AG04450 (cell line): ENCODE results near the gene GJA10. TPM values are rescaled to one million over a fixed set of nuclear protein-coding genes. Genes with fewer than 3 reads are reported as not detected.
"Not testable (repeated sequence)": the region's sequence is repeated elsewhere in the genome, so short reads cannot be mapped to it uniquely, and the experiment has no call there.

Experiments used
- CTCF ChIA-PET: fragments of 300-600, 350-600 bp; formaldehyde crosslinking; extraction: SDS; loops from one replicate; lab custom pipeline; 2022; ENCODE audit warnings: antibody characterized with exemption, inconsistent platforms; lab: Charles Lee
- POLR2A ChIA-PET: fragments of 350-600 bp; formaldehyde crosslinking; extraction: SDS; loops from one replicate; lab custom pipeline; 2021; ENCODE audit warnings: antibody characterized with exemption, inconsistent platforms; lab: Yijun Ruan, JAX
- DNase-seq: peaks from one replicate; pipeline ENCODE4 v3.0.0-alpha.2; 2011; ENCODE audit warnings: low read depth, low spot score
- H3K27ac ChIP-seq: one replicate; pipeline ENCODE4 v1.5.1; 2012; ENCODE audit warnings: low read depth, low read length, control low read depth
- H3K27me3 ChIP-seq: one replicate; pipeline ENCODE4 v1.6.0; 2012; ENCODE audit warnings: low read length; ENCODE audit not compliant: control insufficient read depth, insufficient read depth
- H3K4me3 ChIP-seq: 2 replicates; pipeline ENCODE4 v1.5.1; 2011; ENCODE audit warnings: mild to moderate bottlenecking, low read depth, low read length, control low read depth
- H3K9me3 ChIP-seq: 2 replicates; pipeline ENCODE4 v1.5.1; 2012; ENCODE audit warnings: low read length; ENCODE audit not compliant: control insufficient read depth, insufficient read depth
- CTCF ChIP-seq: IDR thresholded peaks from 2 replicates; pipeline ENCODE4 v1.5.1; 2011; ENCODE audit warnings: low read depth, low read length, control low read depth, inconsistent platforms
- polyA minus RNA-seq: library from RNA; depleted of rRNA, polyadenylated mRNA; stranded (reverse); fragments of >200 nt; gene quantifications from 2 replicates; pipeline ENCODE4 v1.2.3, GENCODE V29; 2011; rRNA and poly(A)+ RNA removed
- polyA plus RNA-seq: library from polyadenylated mRNA; depleted of rRNA; stranded (reverse); fragments of >200 nt; gene quantifications from 2 replicates; pipeline ENCODE4 v1.2.3, GENCODE V29; 2011; rRNA removed

The GJA10 gene
- polyA plus RNA-seq (not detected in 2 replicates), polyA minus RNA-seq (not detected in 2 replicates)

GRCh38 chr6:89894169-89894568, at the start of gene GJA10:
TSS of gene GJA10 (plus strand) at chr6:89894469. CDS start at chr6:89894469, 0 bp downstream.
- no peak for DNase-seq
- H3K27ac ChIP-seq = no peak within 1 kb of the TSS
- ChIA-PET CTCF (no interaction called here), POLR2A (no interaction called here)
- peaks cover 5% of the 10 kb centered on the region for H3K27me3 ChIP-seq
- no peak for TF ChIP-seq CTCF
- H3K9me3 ChIP-seq = no peaks in the 10 kb centered on the region
- no peak within 1 kb of the TSS for H3K4me3 ChIP-seq

- POLR2A ChIA-PET = interaction anchor here (0.6 kb wide), 1 partner anchor 24 kb away, joined by 3 read pairs; no protein-coding TSS in a partner anchor
- H3K4me3 ChIP-seq, H3K27ac ChIP-seq, CTCF ChIA-PET, H3K27me3 ChIP-seq, DNase-seq, H3K9me3 ChIP-seq: not testable (repeated sequence)
Observed at GRCh38 chr6:89847513-89847912, 46.8 kb upstream of the GJA10 start.

GRCh38 chr6:89853068-89853467, 41.2 kb upstream of the GJA10 start:
- ChIA-PET POLR2A (interaction anchor here (0.5 kb wide), 1 partner anchor 13 kb away, joined by 7 read pairs; no protein-coding TSS in a partner anchor), CTCF (interaction anchor here (0.7 kb wide), 1 partner anchor 9 kb away, joined by 3 read pairs; no protein-coding TSS in a partner anchor)
- Histone ChIP-seq H3K27me3 (no peaks in the 10 kb centered on the region), H3K27ac (peak overlapping the region; percentile 61), H3K9me3 (no peaks in the 10 kb centered on the region), H3K4me3 (no peak overlapping the region)
- TF ChIP-seq CTCF = no peak
- DNase-seq = peak; percentile 20

- ChIA-PET CTCF (no interaction called here), POLR2A (no interaction called here)
- Histone ChIP-seq H3K27me3 (no peaks in the 10 kb centered on the region), H3K4me3 (no peak overlapping the region), H3K27ac (no peak overlapping the region), H3K9me3 (no peaks in the 10 kb centered on the region)
- DNase-seq = no peak
- no peak for TF ChIP-seq CTCF
Observed at GRCh38 chr6:89858041-89858440, 36.2 kb upstream of the GJA10 start.

- no peaks in the 10 kb centered on the region for H3K27me3 ChIP-seq
- H3K27ac ChIP-seq = no peak overlapping the region
- H3K4me3 ChIP-seq = no peak overlapping the region
- DNase-seq = no peak
- POLR2A ChIA-PET = no interaction called here
- CTCF ChIA-PET = no interaction called here
- H3K9me3 ChIP-seq = no peaks in the 10 kb centered on the region
- TF ChIP-seq CTCF = no peak
Observed at GRCh38 chr6:89859744-89860143, 34.5 kb upstream of the GJA10 start.
